OCI-LY1 (cell line): Measurements from ENCODE around the gene KCNK16.

Source experiments
- EZH2 ChIP-seq: fragments of 200-600 bp; sonication (generic), shearing (Covaris generic); IDR thresholded peaks from 2 replicates; pipeline ENCODE4 v1.8.0; 2017; ENCODE audit warnings: borderline replicate concordance, mixed run types, mild to moderate bottlenecking, antibody characterized with exemption, low read length, moderate library complexity, mixed read lengths
- TF ChIP-seq, protein P1 (sequence below): fragments of 200-600 bp; sonication (generic), shearing (Covaris generic); IDR thresholded peaks from 2 replicates; pipeline ENCODE4 v1.5.1; 2017; ENCODE audit warnings: mild to moderate bottlenecking, antibody characterized with exemption, low read length, moderate library complexity, mixed read lengths

DNA sequence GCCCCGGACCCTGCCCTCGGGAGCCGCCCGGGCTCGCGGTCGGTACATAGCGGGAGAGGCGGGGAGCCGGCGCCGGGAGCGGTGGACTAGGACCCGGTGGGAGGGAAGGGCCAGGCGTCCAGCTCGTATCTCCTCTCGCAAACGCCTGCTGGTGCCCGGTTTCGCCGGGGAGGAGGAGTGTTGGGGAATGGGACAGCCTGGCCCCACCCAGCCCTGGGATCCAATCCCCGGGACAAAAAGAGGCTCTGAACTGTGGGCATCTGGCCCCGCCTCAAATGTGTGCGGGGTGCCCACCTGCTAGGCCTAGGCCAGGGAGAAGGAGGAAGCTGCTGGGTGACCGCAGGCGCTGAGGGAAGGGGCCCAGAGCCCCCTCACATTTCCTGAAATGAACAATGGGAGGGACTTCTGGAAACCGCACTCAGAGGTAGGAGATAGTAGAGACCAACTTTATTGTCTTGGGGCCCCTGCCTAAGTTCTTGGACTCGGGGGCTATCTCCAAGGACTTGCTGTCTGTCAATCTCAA lies 8.2 kb downstream of the KCNK16 start, which contains the start of gene KCNK17:
- TF ChIP-seq, protein P1, sequence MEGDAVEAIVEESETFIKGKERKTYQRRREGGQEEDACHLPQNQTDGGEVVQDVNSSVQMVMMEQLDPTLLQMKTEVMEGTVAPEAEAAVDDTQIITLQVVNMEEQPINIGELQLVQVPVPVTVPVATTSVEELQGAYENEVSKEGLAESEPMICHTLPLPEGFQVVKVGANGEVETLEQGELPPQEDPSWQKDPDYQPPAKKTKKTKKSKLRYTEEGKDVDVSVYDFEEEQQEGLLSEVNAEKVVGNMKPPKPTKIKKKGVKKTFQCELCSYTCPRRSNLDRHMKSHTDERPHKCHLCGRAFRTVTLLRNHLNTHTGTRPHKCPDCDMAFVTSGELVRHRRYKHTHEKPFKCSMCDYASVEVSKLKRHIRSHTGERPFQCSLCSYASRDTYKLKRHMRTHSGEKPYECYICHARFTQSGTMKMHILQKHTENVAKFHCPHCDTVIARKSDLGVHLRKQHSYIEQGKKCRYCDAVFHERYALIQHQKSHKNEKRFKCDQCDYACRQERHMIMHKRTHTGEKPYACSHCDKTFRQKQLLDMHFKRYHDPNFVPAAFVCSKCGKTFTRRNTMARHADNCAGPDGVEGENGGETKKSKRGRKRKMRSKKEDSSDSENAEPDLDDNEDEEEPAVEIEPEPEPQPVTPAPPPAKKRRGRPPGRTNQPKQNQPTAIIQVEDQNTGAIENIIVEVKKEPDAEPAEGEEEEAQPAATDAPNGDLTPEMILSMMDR, result no peak
- TF ChIP-seq EZH2, result no peak
